SK-N-SH treated with all-trans-retinoic acid at 6 μM for 48 hours (cell line): ENCODE results near the gene C2orf72.

Experiments used
- ARNTL ChIP-seq: fragments of 450-650 bp; formaldehyde crosslinking; IDR thresholded peaks from 2 replicates; pipeline ENCODE4 v1.5.0; 2020; ENCODE audit warnings: low read depth, mild to moderate bottlenecking, moderate library complexity, borderline replicate concordance
- CREB5 ChIP-seq: fragments of 250-450 bp; sonication (Bioruptor Pico); IDR thresholded peaks from 2 replicates; pipeline ENCODE4 v1.5.1; 2020; ENCODE audit warnings: low read depth, mild to moderate bottlenecking, moderate library complexity
- CSDC2 ChIP-seq: fragments of 250-450 bp; sonication (Bioruptor Pico); IDR thresholded peaks from 2 replicates; pipeline ENCODE4 v1.5.0; 2020; ENCODE audit warnings: mild to moderate bottlenecking, moderate library complexity
- PPARA ChIP-seq: fragments of 250-450 bp; sonication (Bioruptor Pico); IDR thresholded peaks from 2 replicates; pipeline ENCODE4 v1.5.0; 2020; ENCODE audit warnings: mild to moderate bottlenecking, borderline replicate concordance
- SNAI2 ChIP-seq: fragments of 250-450 bp; sonication (Bioruptor Pico); IDR thresholded peaks from 2 replicates; pipeline ENCODE4 v1.5.0; 2020; ENCODE audit warnings: mild to moderate bottlenecking, moderate library complexity
- TOX ChIP-seq: fragments of 250-450 bp; sonication (Bioruptor Pico); IDR thresholded peaks from 2 replicates; pipeline ENCODE4 v1.8.0; 2021; ENCODE audit warnings: mild to moderate bottlenecking, moderate library complexity, borderline replicate concordance
- ZC3H10 ChIP-seq: fragments of 250-450 bp; sonication (Bioruptor Pico); IDR thresholded peaks from 2 replicates; pipeline ENCODE4 v1.5.1; 2021; ENCODE audit warnings: mild to moderate bottlenecking, moderate library complexity
- ZNF70 ChIP-seq: fragments of 450-650 bp; formaldehyde crosslinking; IDR thresholded peaks from 2 replicates; pipeline ENCODE4 v1.5.0; 2020; ENCODE audit warnings: mild to moderate bottlenecking, moderate library complexity
- TF ChIP-seq, protein P1 (sequence below): fragments of 250-450 bp; sonication (Bioruptor Pico); IDR thresholded peaks from 2 replicates; pipeline ENCODE4 v1.8.0; 2020; ENCODE audit warnings: mild to moderate bottlenecking, moderate library complexity, borderline replicate concordance

GRCh38 chr2:231043796-231044195 is 6.5 kb downstream of the C2orf72 start:
- TF ChIP-seq, protein P1, sequence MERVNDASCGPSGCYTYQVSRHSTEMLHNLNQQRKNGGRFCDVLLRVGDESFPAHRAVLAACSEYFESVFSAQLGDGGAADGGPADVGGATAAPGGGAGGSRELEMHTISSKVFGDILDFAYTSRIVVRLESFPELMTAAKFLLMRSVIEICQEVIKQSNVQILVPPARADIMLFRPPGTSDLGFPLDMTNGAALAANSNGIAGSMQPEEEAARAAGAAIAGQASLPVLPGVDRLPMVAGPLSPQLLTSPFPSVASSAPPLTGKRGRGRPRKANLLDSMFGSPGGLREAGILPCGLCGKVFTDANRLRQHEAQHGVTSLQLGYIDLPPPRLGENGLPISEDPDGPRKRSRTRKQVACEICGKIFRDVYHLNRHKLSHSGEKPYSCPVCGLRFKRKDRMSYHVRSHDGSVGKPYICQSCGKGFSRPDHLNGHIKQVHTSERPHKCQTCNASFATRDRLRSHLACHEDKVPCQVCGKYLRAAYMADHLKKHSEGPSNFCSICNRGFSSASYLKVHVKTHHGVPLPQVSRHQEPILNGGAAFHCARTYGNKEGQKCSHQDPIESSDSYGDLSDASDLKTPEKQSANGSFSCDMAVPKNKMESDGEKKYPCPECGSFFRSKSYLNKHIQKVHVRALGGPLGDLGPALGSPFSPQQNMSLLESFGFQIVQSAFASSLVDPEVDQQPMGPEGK = no peak
- TF ChIP-seq CSDC2 (no peak), ARNTL (no peak), ZNF70 (CRISPR knock-in tag) (no peak), PPARA (CRISPR knock-in tag) (no peak), CREB5 (CRISPR knock-in tag) (no peak), ZC3H10 (CRISPR knock-in tag) (no peak), TOX (CRISPR knock-in tag) (no peak), SNAI2 (no peak)
